Medulla oblongata (tissue), 1 donor: Measurements from ENCODE around the gene WNT6.
A peak's percentile ranks its signal among the peaks of the same experiment; 100 is the strongest.

Experiments
- DNase-seq: peaks from one replicate; pipeline ENCODE4 v3.0.0-alpha.2; 2015; ENCODE audit errors: extremely low spot score

The WNT6 gene

GRCh38 chr2:218877891-218878290 is 18.3 kb downstream of the WNT6 start:
- no peak for DNase-seq

- no peak for DNase-seq
Observed at GRCh38 chr2:218878486-218878885, 18.9 kb downstream of the WNT6 start.

- no peak for DNase-seq
Observed at GRCh38 chr2:218878926-218879761, 19.5 kb downstream of the WNT6 start.

- no peak for DNase-seq
Observed at GRCh38 chr2:218879776-218880101, 20.1 kb downstream of the WNT6 start.

GRCh38 chr2:218880102-218880858 is 20.7 kb downstream of the WNT6 start, which contains the start of gene WNT10A:
WNT10A (plus strand) TSS chr2:218880852; CDS start chr2:218880996, 144 bp downstream.
- DNase-seq: no peak

GRCh38 chr2:218880859-218881594 is 21.4 kb downstream of the WNT6 start:
- DNase-seq: no peak

GRCh38 chr2:218881744-218882460 is 22.3 kb downstream of the WNT6 start:
- no peak for DNase-seq

GRCh38 chr2:218882461-218882816 is 22.8 kb downstream of the WNT6 start:
- DNase-seq: no peak

- DNase-seq: no peak
Observed at GRCh38 chr2:218882866-218883366, 23.3 kb downstream of the WNT6 start.

- DNase-seq: no peak
Observed at GRCh38 chr2:218883491-218884490, 24.2 kb downstream of the WNT6 start.

- DNase-seq: no peak
Observed at GRCh38 chr2:218884519-218884918, 24.9 kb downstream of the WNT6 start.

- DNase-seq: peak; percentile 36
Observed at GRCh38 chr2:218885981-218886947, 26.7 kb downstream of the WNT6 start.

- no peak for DNase-seq
Observed at GRCh38 chr2:218887079-218887478, 27.5 kb downstream of the WNT6 start.

- DNase-seq: no peak
Observed at GRCh38 chr2:218888341-218888740, 28.7 kb downstream of the WNT6 start.

- DNase-seq: no peak
Observed at GRCh38 chr2:218889937-218890336, 30.3 kb downstream of the WNT6 start.

GRCh38 chr2:218890369-218890768 is 30.8 kb downstream of the WNT6 start:
- no peak for DNase-seq

- no peak for DNase-seq
Observed at GRCh38 chr2:218891275-218892135, 31.9 kb downstream of the WNT6 start.

- DNase-seq: peak; percentile 42
Observed at GRCh38 chr2:218892693-218893348, 33.2 kb downstream of the WNT6 start.
